BE2C (cell line): ENCODE data around the gene LIMCH1.
A peak's percentile ranks its signal among the peaks of the same experiment; 100 is the strongest.

ENCODE experiments used
- DNase-seq: peaks from one replicate; pipeline ENCODE4 v3.0.0-alpha.2; 2020
- H3K27me3 ChIP-seq: fragments of 250-450 bp; sonication (Bioruptor Pico); 2 replicates; pipeline ENCODE4 v1.5.1; 2020; ENCODE audit warnings: mild to moderate bottlenecking
- H3K36me3 ChIP-seq: fragments of 250-450 bp; sonication (Bioruptor Pico); 2 replicates; pipeline ENCODE4 v1.5.1; 2020; ENCODE audit warnings: mild to moderate bottlenecking
- H3K4me1 ChIP-seq: fragments of 250-450 bp; sonication (Bioruptor Pico); 2 replicates; pipeline ENCODE4 v1.5.1; 2020
- H3K4me3 ChIP-seq: 2 replicates; pipeline ENCODE4 v1.5.1; 2011; ENCODE audit warnings: low read depth, low read length
- H3K9me3 ChIP-seq: fragments of 250-450 bp; sonication (Bioruptor Pico); 2 replicates; pipeline ENCODE4 v1.5.1; 2020
- TF ChIP-seq, protein P1 (sequence below): IDR thresholded peaks from 2 replicates; pipeline ENCODE4 v1.5.1; 2012; ENCODE audit warnings: mild to moderate bottlenecking, low read depth, low read length

The LIMCH1 gene

DNA sequence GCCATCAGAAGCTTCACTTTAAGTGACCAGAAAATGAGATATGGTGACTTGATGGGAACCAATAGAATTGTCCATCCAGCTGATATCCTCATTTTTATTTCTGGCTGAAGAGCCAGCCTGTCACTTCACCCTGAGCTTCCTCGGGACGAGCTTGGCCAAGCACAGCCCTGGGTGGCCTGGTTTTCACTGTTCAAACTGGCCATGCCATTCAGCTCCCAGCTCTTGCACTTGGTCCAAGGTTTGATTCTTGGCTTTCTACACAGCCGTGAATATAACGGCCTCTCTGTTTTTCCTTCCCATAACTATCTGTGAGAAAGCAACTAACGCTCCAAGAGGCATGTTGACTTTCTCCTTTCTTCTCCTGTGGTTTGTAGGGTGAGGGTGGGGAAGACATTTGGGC lies 71.9 kb downstream of the LIMCH1 start:
- Histone ChIP-seq H3K36me3 (peaks cover 20% of the 10 kb centered on the region), H3K4me3 (no peak overlapping the region), H3K27me3 (no peaks in the 10 kb centered on the region), H3K4me1 (peaks cover 12% of the 10 kb centered on the region), H3K9me3 (no peaks in the 10 kb centered on the region)
- no peak for DNase-seq
- TF ChIP-seq, protein P1, sequence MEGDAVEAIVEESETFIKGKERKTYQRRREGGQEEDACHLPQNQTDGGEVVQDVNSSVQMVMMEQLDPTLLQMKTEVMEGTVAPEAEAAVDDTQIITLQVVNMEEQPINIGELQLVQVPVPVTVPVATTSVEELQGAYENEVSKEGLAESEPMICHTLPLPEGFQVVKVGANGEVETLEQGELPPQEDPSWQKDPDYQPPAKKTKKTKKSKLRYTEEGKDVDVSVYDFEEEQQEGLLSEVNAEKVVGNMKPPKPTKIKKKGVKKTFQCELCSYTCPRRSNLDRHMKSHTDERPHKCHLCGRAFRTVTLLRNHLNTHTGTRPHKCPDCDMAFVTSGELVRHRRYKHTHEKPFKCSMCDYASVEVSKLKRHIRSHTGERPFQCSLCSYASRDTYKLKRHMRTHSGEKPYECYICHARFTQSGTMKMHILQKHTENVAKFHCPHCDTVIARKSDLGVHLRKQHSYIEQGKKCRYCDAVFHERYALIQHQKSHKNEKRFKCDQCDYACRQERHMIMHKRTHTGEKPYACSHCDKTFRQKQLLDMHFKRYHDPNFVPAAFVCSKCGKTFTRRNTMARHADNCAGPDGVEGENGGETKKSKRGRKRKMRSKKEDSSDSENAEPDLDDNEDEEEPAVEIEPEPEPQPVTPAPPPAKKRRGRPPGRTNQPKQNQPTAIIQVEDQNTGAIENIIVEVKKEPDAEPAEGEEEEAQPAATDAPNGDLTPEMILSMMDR = no peak

GRCh38 chr4:41610474-41610873 lies 72.5 kb downstream of the LIMCH1 start:
- TF ChIP-seq, protein P1 = no peak
- Histone ChIP-seq H3K4me3 (no peak overlapping the region), H3K27me3 (no peaks in the 10 kb centered on the region), H3K9me3 (no peaks in the 10 kb centered on the region), H3K4me1 (peaks cover 12% of the 10 kb centered on the region), H3K36me3 (peaks cover 27% of the 10 kb centered on the region)
- DNase-seq = no peak

DNA sequence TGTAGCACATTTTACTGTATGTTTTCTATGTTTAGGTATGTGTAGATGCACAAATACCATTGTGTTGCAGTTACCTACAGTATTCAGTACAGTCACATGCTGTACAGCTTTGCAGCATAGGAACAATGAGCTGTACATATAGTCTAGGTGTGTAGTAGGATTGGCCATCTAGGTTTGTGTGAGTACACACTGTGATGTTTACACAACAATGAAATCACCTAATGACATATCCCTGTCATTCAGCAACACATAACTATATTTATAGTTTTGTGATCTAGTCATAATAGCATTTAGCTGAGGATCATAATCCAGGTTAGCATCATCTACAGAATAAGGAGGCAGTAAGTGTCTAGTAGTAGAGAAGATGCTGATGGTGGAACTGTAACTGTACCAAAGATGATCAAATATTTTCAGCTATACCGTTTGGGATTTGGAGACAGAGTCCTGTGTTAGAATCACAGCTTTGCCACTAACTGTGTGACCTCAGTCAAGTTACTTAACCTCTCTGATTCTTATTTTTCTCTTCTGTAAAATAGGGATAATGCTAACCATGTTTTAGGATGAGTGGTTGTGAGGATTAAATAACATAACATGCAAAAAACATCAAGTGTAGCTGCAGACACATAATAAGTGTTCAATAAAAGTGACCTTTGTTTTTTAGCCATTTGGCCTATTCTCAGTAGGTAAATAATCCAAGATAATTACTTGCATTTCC lies 73.3 kb downstream of the LIMCH1 start:
- Histone ChIP-seq H3K4me3 (no peak overlapping the region), H3K4me1 (peaks cover 12% of the 10 kb centered on the region), H3K27me3 (no peaks in the 10 kb centered on the region), H3K36me3 (peaks cover 27% of the 10 kb centered on the region), H3K9me3 (no peaks in the 10 kb centered on the region)
- TF ChIP-seq, protein P1 = no peak
- no peak for DNase-seq

- peak; percentile 36 for DNase-seq
- peaks cover 27% of the 10 kb centered on the region for H3K36me3 ChIP-seq
- peaks cover 12% of the 10 kb centered on the region for H3K4me1 ChIP-seq
- no peaks in the 10 kb centered on the region for H3K9me3 ChIP-seq
- no peaks in the 10 kb centered on the region for H3K27me3 ChIP-seq
- H3K4me3 ChIP-seq = peak overlapping the region; percentile 15
- TF ChIP-seq, protein P1 = no peak
These were observed 74.2 kb downstream of the LIMCH1 start for GRCh38 chr4:41611881-41612871.

DNA sequence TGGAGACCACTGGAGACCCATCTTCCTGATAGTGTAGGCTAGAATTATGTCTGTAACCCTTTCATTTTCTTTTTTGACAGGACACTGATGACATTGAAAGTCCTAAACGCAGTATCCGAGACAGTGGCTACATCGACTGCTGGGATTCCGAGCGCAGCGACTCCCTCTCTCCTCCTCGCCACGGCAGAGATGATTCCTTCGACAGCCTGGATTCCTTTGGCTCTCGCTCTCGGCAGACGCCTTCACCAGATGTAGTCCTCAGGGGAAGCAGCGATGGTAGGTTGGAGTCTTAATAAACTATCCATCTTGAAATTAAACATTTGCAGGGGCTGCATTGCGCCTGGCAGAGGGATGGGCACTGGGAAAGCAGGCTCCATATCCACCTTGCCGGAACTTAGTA lies 75.4 kb downstream of the LIMCH1 start:
- Histone ChIP-seq H3K9me3 (no peaks in the 10 kb centered on the region), H3K36me3 (peaks cover 28% of the 10 kb centered on the region), H3K4me3 (peak overlapping the region; percentile 13; the same call in 1 of the 2 replicates), H3K27me3 (no peaks in the 10 kb centered on the region), H3K4me1 (peaks cover 12% of the 10 kb centered on the region)
- TF ChIP-seq, protein P1 = no peak
- DNase-seq = no peak
